ENCODE results near the gene SSNA1. TPM values are rescaled to one million over a fixed set of nuclear protein-coding genes. Genes with fewer than 3 reads are reported as not detected.

The SSNA1 gene
- total RNA-seq, 2 experiments from 2014 or later, result 53.3 to 58.4 TPM

GRCh38 chr9:137165250-137165836 is 23.1 kb upstream of the SSNA1 start:
- Mint-ChIP-seq H3K4me1 (ENCODE audit: low read depth) (peaks cover 4% of the 10 kb centered on the region), H3K27ac (no peak overlapping the region), H3K9me3 (no peaks in the 10 kb centered on the region), H3K27me3 (peaks cover 34% of the 10 kb centered on the region), H3K4me3 (no peak overlapping the region), H3K36me3 (ENCODE audit: low read depth) (no peaks in the 10 kb centered on the region)
- TF ChIP-seq CTCF (IDR thresholded peaks at IDR 0.05), result no peak
- DNase-seq, result no peak
- ChIA-PET POLR2A (no interaction called here), CTCF (interaction anchor here (1.1 to 1.9 kb wide), 3 partner anchors 11 to 118 kb away, joined by 3 to 7 read pairs (median 3); no protein-coding TSS in a partner anchor)
- ATAC-seq, result no peak
- intact Hi-C loops (cut with micrococcal nuclease), result no loop called here

DNA sequence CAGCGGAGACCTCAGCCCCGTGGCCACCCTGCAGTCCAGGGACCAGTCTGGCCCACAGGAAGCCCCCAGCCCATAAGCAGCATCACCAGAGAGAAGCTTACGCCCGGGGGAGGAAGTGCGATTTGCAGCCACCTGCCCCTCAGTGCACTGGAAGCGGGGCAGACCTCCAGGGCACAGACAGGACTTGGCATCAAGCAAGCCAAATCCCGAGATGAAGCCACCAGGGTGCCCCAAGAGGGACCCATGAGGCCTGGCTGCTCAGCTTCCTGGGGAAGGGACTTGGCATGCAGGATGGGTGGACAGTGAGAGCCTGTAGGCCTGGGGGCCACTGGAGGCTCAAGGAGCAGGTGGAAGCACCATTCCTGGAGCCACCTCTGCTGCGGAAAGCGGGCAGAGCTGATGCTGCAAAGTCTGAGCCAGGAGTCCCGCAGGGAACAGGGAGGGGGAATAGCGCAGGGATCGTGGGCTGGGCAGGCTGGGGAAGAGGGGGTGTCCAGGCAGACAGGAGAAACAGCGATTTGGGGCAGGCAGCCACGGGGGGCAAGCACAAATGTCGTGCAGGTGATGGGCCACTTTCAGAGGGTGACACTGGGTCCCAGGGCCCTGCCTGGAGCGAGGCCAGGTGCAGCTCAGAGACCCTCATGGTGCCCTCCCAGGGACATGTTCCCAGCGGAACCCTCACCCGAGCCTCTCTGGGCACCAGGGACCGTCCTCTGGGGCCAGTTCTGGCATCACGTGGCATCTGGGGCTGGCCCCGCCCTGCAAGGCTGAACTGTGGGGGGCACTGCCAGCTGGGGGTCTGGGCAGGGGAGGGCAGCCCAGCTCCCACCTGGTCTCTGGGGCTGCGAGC is 21.9 kb upstream of the SSNA1 start:
- ChIA-PET POLR2A (interaction anchor here (1.1 kb wide), 1 partner anchor 13 kb away, joined by 3 read pairs; no protein-coding TSS in a partner anchor), CTCF (interaction anchor here (1.1 to 1.9 kb wide), 2 partner anchors 10 to 12 kb away, joined by 3 to 7 read pairs; no protein-coding TSS in a partner anchor)
- Mint-ChIP-seq H3K4me3 (no peak overlapping the region), H3K27me3 (peaks cover 34% of the 10 kb centered on the region), H3K4me1 (ENCODE audit: low read depth) (peaks cover 4% of the 10 kb centered on the region), H3K9me3 (no peaks in the 10 kb centered on the region), H3K27ac (no peak overlapping the region), H3K36me3 (ENCODE audit: low read depth) (no peaks in the 10 kb centered on the region)
- no peak for ATAC-seq
- TF ChIP-seq CTCF (IDR thresholded peaks at IDR 0.05), result no peak
- intact Hi-C loops (cut with micrococcal nuclease), result no loop called here
- no peak for DNase-seq

- Mint-ChIP-seq H3K36me3 (ENCODE audit: low read depth) (no peaks in the 10 kb centered on the region), H3K4me3 (no peak overlapping the region), H3K27ac (no peak overlapping the region), H3K27me3 (peaks cover 31% of the 10 kb centered on the region), H3K9me3 (no peaks in the 10 kb centered on the region), H3K4me1 (ENCODE audit: low read depth) (peaks cover 4% of the 10 kb centered on the region)
- ATAC-seq, result no peak
- intact Hi-C loops (cut with micrococcal nuclease), result no loop called here
- POLR2A ChIA-PET, result no interaction called here
- no peak for TF ChIP-seq CTCF (IDR thresholded peaks at IDR 0.05)
- CTCF ChIA-PET, result interaction anchor here (0.8 to 1.9 kb wide), 2 partner anchors 9 to 17 kb away, joined by 3 to 7 read pairs; no protein-coding TSS in a partner anchor
- DNase-seq, result no peak
Observed at GRCh38 chr9:137167277-137167746, 21.2 kb upstream of the SSNA1 start.

GRCh38 chr9:137167747-137168572 is 20.5 kb upstream of the SSNA1 start:
- Mint-ChIP-seq H3K4me3 (no peak overlapping the region), H3K36me3 (ENCODE audit: low read depth) (no peaks in the 10 kb centered on the region), H3K9me3 (no peaks in the 10 kb centered on the region), H3K4me1 (ENCODE audit: low read depth) (peaks cover 4% of the 10 kb centered on the region), H3K27me3 (peaks cover 28% of the 10 kb centered on the region), H3K27ac (no peak overlapping the region)
- POLR2A ChIA-PET, result interaction anchor here (0.7 to 1.6 kb wide), 2 partner anchors 9 to 13 kb away, joined by 3 to 4 read pairs; no protein-coding TSS in a partner anchor
- ATAC-seq, result peak; percentile 56
- no peak for TF ChIP-seq CTCF (IDR thresholded peaks at IDR 0.05)
- CTCF ChIA-PET, result interaction anchor here (0.8 to 1.0 kb wide), 2 partner anchors 17 to 55 kb away, joined by 3 read pairs; partner anchors contain the start of gene RNF208
- intact Hi-C loops (cut with micrococcal nuclease), result no loop called here
- no peak for DNase-seq

All from activated CD8-positive, alpha-beta T cell treated with anti-CD3 and anti-CD28 coated beads for 36 hours (primary cell).